CMK (cell line): Measurements from ENCODE around the gene BLTP2.
"Not testable (repeated sequence)": the region's sequence is repeated elsewhere in the genome, so short reads cannot be mapped to it uniquely, and the experiment has no call there.

ENCODE experiments used
- DNase-seq: peaks from one replicate; pipeline ENCODE4 v3.0.0-alpha.2; 2010; ENCODE audit warnings: low read depth

Gene BLTP2

GRCh38 chr17:28646039-28646754 lies 1.2 kb upstream of the BLTP2 start:
- DNase-seq, result no peak

GRCh38 chr17:28645576-28645939 lies 600 bp upstream of the BLTP2 start:
- no peak for DNase-seq

GRCh38 chr17:28643983-28644786 lies 773 bp downstream of the BLTP2 start:
- DNase-seq, result peak; percentile 29

DNA sequence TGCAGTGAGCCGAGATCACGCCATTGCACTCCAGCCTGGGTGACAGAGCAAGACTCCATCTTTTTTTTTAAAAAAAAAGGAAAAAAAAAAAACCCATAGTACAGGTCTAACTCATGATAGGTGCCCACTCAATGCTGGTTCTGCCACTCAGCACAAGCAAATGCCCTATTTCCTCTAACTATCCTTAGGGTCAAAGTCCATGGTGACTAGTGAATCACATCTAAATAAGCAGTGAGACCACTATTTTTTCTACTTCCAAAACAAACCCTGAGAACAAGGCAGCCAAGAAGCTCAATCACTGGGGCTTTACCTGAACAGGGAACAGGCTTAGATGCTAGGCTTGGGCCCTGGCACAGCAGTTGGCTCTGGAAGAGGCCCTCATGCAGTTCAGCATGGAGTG lies 3.4 kb downstream of the BLTP2 start:
- no peak for DNase-seq

- no peak for DNase-seq
Measured at GRCh38 chr17:28635506-28635905, 9.5 kb downstream of the BLTP2 start.

DNA sequence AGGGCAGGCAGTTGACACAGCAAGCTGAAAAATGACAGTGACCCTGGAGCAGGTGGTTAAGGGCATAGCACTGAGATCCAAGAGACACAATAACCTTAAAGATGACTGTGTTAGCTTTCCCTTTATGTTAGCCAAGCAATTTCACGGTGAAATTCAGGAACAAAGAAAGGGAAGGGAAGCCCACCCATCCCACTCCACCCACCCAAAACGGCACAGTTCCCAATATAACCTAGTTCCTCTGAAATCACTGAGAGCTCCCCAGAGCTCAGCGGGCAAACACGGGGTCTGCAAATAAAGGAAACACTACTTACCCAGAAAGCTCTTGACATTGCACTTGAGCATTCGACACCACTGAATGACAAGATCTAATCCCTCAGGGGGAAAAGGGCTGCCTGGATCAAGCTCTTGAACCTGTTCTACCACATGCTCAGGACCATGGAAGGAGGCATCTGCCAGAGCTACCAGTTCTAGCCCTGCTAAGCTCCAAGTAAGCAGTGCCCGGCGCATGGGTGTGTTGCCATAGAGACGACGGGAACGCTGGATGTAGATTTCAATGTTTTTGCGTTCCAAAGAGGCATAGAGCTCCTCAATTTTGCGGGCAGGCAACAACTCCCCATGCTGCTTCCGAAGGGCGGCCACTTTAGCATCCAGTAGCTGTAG lies 10.6 kb downstream of the BLTP2 start:
- DNase-seq, result no peak

GRCh38 chr17:28626818-28627217 lies 18.1 kb downstream of the BLTP2 start:
- DNase-seq, result no peak

DNA sequence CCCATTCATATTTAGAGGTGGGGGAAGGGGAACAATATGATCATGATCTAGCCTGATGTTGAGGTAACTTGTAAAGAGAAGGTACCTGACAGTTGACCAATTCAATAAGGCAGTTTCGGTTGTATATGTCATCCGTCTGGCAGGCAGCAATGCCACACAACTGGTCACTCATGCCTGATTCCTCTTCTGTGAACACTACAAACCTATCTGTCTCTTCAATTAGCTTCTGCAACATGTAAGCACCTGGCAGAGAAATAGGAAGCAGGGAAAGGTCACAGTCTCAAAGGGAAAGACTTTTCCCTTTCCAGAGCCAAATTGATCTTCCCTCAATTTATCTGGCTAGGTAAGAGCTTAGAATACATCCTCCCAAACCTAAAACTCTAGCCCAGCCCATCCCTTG lies 20.8 kb downstream of the BLTP2 start:
- DNase-seq, result no peak

- DNase-seq, result no peak
Measured at GRCh38 chr17:28623696-28624095, 21.3 kb downstream of the BLTP2 start.

DNA sequence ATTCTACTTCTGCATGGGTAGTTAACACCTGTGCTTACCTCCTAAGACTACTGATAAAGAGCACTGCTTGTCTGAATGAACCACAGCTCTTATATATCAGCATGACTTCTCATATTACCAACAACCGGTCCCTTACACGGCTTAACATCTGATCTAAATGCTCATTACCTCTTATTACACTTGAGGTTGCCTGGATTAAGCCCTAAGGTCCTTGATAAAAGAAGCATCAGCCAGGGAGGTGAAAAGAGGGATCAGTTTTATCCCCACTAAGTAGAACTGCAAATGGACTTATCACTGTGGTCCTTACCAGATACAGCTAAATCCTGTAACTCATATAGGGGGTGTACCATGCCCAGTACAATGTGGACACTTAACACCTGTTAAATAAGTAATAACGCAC lies 22.8 kb downstream of the BLTP2 start:
- DNase-seq, result no peak

DNA sequence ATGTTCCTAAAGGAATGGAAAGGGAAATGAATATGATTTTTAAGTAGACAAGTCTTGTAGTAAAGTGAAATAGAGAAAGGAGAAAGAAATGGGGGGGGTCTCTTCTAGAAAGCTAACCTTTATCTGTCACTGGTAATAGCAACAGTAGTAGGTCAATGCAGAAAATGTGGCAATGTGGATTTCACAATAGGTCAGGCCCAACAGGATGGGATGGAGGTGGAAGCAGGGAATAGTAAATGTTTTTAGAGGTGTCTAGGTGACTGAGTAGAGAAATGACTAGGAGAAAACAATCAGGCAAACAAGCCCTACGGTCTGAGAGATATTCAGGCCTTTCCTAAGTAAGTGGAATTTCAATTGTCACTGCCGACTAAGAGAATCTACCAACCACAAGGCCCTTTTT lies 24.9 kb downstream of the BLTP2 start:
- no peak for DNase-seq

DNA sequence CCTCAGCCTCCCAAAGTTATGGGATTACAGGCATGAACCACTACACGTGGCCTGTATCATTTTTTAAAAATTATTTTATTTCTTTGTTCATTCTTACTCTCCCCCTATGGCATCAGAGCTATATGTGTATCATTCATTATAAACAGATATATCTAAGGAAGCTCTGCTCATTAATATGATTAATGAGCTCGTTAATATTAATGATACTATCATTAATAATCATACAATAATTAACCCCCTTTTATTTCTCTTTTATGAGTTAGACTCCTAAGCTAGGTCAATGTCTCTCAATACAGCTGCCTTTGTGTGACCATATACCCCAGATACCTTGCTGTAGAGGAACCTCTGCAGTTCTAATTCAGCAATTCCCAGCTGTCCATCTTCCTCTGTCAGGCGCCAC lies 26.5 kb downstream of the BLTP2 start:
- DNase-seq, result no peak

DNA sequence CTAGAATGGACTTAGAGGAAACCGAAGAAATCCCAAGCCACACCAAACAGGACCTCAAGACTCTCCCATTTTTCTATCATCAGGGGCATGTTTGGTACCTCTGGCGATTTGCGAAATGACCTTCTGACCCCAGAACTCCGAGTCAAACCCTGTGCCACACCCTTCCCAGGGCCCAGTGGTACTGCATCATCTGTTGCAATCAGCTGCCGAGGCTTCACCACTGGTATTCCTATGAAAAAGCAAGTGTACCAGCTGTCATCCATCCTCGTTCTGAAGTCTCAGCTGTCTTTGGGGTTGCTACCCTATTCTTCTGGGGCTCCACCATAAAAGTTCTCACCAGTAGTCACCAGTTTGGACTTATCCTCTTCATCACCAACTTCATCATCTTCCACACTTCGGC lies 28.7 kb downstream of the BLTP2 start:
- no peak for DNase-seq

- no peak for DNase-seq
Measured at GRCh38 chr17:28615260-28615940, 29.6 kb downstream of the BLTP2 start.

DNA sequence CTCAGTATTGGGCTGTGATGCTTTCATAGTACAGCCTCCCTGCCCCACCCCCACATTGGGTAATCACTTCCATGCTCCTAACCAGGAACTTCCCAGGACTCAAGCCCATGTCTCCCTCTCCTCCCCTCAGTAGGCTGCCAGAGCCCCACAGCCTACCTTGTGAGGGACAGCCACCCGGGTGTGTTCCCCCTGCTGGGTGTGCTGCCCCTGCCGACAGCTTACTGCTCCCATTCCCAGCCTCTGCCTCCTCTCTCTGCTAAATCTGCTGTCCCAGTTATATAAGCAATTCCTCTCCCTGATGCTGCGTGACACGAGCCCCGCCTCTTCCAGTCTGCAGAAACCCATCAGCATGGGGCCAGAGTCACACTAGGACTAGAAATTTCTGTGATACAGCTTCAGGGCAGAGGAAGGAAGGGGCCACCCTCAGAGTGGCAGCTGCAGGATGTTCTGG lies 31.0 kb downstream of the BLTP2 start, which contains the start of gene RSKR:
Gene RSKR (minus strand): TSS at position 255 of the 451 bp plus-strand sequence. CDS start 24 bp downstream, at position 231.
- no peak for DNase-seq

GRCh38 chr17:28612936-28613872 lies 31.8 kb downstream of the BLTP2 start:
- no peak for DNase-seq

GRCh38 chr17:28612531-28612930 lies 32.4 kb downstream of the BLTP2 start:
- no peak for DNase-seq

- DNase-seq, result no peak
Measured at GRCh38 chr17:28610376-28610775, 34.6 kb downstream of the BLTP2 start.

GRCh38 chr17:28604031-28604430 lies 40.9 kb downstream of the BLTP2 start:
- DNase-seq, result not testable (repeated sequence)

DNA sequence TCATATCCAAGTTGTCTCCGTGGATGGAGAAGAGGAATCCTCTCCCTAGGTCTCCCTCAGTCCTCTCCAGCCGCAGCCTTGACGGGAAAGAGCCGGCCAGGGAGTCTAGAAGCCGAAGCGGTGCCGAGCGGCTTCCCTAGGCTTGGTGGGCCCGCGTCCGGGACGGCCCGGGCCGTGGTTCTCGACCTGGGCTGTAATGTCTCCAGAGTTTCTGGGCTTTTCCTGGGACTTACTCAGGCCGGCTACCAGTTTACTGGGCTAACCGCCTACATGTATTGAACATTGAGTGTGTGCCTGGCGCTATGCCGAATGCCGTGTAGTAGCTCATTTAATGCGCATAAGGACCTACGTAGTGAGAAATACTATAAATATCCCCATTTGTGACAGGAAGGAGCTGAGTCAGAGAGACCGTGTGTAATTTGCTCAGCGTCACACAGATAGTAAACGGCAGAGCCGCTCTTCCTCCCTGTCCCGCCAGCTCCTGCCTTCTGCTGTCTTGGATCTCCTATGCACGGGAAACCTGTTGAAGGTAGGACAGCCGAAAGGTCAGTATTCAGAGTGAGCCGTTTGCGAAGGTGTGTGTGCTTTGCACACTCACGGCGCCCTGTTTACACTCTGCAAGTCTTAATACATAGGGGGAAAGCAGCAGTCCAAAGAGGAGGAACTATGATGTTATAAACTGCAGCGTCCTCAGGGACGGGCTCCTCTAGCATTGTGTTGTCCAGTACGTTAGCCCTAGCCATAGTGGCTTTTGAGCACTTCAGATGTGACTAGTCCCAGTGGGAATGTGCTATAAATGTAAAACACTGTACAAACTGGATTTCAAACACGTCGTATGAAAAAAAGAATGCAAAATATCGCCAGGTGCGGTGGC lies 45.4 kb downstream of the BLTP2 start:
- no peak for DNase-seq
